ENCODE data around the gene RNF157.

The RNF157 gene

DNA sequence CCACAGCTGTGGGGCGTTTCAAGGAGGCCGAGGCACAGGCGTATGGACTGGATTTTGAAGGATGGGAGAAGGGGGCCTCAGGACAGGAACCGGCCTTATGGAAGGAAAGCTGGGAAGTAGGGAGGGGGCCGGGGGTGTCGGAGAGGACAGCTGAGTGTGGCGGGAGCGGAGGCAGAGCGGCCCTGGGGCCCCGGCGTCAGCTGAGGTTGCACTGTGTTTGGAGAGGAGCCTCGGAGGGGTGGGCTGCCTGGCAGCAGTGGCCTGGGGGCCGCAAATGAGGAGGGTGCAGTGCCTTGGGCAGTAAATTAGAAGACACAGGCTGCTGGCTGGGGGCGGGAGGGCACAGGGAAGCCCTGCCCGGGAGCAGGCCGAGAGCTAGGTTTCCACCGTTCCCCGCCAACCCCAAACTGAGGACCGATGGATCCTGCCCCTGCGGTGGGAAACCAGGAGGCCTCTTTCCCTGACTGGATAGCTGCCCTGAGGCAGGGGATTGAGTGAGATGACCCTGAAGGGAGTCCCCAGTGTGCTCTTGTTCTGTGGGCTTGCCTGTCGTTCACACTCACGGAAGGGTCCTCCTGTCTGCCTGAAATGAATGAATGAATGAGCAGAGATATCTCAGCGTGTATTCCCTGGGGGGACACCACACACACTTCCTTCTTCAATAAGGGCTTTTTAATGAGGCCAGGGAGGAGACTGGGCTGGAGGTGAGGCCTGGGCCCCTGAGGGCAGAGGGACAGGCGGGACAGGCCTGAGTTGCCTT lies 117.7 kb downstream of the RNF157 start:
- Histone ChIP-seq H3K27ac (replicated peaks) (no peak overlapping the region), H3K4me3 (replicated peaks; ENCODE audit: insufficient read depth, low read length) (no peak overlapping the region), H3K27me3 (ENCODE audit: insufficient read depth, poor library complexity, severe bottlenecking) (no peaks in the 10 kb centered on the region)
- TF ChIP-seq SPI1 (IDR thresholded peaks at IDR 0.05; ENCODE audit: borderline replicate concordance, low read depth) (no peak), GABPA (IDR thresholded peaks at IDR 0.05; ENCODE audit: low read depth) (no peak), POLR2AphosphoS5 (IDR thresholded peaks at IDR 0.05; ENCODE audit: low read depth) (no peak)
- TF ChIP-seq, protein P1, sequence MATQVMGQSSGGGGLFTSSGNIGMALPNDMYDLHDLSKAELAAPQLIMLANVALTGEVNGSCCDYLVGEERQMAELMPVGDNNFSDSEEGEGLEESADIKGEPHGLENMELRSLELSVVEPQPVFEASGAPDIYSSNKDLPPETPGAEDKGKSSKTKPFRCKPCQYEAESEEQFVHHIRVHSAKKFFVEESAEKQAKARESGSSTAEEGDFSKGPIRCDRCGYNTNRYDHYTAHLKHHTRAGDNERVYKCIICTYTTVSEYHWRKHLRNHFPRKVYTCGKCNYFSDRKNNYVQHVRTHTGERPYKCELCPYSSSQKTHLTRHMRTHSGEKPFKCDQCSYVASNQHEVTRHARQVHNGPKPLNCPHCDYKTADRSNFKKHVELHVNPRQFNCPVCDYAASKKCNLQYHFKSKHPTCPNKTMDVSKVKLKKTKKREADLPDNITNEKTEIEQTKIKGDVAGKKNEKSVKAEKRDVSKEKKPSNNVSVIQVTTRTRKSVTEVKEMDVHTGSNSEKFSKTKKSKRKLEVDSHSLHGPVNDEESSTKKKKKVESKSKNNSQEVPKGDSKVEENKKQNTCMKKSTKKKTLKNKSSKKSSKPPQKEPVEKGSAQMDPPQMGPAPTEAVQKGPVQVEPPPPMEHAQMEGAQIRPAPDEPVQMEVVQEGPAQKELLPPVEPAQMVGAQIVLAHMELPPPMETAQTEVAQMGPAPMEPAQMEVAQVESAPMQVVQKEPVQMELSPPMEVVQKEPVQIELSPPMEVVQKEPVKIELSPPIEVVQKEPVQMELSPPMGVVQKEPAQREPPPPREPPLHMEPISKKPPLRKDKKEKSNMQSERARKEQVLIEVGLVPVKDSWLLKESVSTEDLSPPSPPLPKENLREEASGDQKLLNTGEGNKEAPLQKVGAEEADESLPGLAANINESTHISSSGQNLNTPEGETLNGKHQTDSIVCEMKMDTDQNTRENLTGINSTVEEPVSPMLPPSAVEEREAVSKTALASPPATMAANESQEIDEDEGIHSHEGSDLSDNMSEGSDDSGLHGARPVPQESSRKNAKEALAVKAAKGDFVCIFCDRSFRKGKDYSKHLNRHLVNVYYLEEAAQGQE (IDR thresholded peaks at IDR 0.05; ENCODE audit: insufficient replicate concordance, low read depth), result no peak
- TF ChIP-seq, protein P2, sequence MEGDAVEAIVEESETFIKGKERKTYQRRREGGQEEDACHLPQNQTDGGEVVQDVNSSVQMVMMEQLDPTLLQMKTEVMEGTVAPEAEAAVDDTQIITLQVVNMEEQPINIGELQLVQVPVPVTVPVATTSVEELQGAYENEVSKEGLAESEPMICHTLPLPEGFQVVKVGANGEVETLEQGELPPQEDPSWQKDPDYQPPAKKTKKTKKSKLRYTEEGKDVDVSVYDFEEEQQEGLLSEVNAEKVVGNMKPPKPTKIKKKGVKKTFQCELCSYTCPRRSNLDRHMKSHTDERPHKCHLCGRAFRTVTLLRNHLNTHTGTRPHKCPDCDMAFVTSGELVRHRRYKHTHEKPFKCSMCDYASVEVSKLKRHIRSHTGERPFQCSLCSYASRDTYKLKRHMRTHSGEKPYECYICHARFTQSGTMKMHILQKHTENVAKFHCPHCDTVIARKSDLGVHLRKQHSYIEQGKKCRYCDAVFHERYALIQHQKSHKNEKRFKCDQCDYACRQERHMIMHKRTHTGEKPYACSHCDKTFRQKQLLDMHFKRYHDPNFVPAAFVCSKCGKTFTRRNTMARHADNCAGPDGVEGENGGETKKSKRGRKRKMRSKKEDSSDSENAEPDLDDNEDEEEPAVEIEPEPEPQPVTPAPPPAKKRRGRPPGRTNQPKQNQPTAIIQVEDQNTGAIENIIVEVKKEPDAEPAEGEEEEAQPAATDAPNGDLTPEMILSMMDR (IDR thresholded peaks at IDR 0.05; ENCODE audit: insufficient read depth, low read length), result no peak
- DNase-seq (ENCODE audit: low read depth in 1 of 2, low spot score in 1 of 2), result no peak

DNA sequence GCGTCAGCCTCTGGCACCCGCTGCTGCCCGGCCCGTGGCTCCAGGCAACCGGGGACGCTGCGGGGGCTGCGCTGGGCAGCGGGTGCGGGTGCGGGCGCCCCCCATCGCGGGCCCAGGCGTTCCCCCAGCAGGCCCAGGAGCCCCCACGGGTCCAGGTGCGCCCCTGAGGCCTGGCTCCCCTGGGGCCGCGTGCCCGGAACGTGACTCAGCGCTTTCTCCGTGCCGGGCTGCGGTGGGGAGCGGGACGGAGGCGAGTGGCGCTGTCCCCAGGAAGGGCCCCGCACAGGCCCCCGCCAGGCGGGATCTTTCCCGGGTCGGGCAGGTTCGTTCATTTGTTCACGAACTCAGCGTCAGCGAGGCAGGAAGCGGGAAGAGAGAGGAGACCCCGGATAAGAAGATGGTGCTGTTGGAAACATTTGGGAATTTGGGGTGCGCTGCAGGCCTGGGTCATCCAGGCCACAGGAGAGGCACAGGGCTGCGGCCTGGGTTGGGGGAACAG lies 118.3 kb downstream of the RNF157 start:
- H3K27ac ChIP-seq (replicated peaks), result no peak overlapping the region
- DNase-seq (ENCODE audit: low read depth in 1 of 2, low spot score in 1 of 2), result no peak
- no peaks in the 10 kb centered on the region for H3K27me3 ChIP-seq (ENCODE audit: insufficient read depth, poor library complexity, severe bottlenecking)
- TF ChIP-seq, protein P2 (IDR thresholded peaks at IDR 0.05; ENCODE audit: insufficient read depth, low read length), result no peak
- TF ChIP-seq, protein P1 (IDR thresholded peaks at IDR 0.05; ENCODE audit: insufficient replicate concordance, low read depth), result no peak
- TF ChIP-seq GABPA (IDR thresholded peaks at IDR 0.05; ENCODE audit: low read depth), result no peak
- TF ChIP-seq POLR2AphosphoS5 (IDR thresholded peaks at IDR 0.05; ENCODE audit: low read depth), result no peak
- no peak for TF ChIP-seq SPI1 (IDR thresholded peaks at IDR 0.05; ENCODE audit: borderline replicate concordance, low read depth)
- H3K4me3 ChIP-seq (replicated peaks; ENCODE audit: insufficient read depth, low read length), result peak overlapping the region; percentile 21; the same call in 1 of the 2 replicates

DNA sequence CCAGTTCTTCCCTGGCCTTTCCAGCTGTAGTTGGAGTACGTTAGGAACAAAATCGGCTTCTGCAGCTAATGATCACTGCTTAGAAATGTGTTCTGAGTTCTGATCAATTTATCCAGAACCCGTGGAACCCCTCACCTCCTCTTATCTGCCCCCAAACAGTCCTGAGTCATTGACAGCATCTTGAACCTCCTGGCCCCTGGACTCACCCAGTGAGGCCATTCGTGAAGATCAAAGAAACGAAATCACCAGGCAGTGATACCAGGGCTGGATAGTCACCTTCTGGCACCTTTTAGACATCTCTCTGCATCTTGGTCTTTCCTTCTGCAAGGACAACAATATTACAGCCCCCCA lies 119.7 kb downstream of the RNF157 start:
- Histone ChIP-seq H3K27me3 (ENCODE audit: insufficient read depth, poor library complexity, severe bottlenecking) (no peaks in the 10 kb centered on the region), H3K4me3 (replicated peaks; ENCODE audit: insufficient read depth, low read length) (no peak overlapping the region), H3K27ac (replicated peaks) (no peak overlapping the region)
- no peak for TF ChIP-seq POLR2AphosphoS5 (IDR thresholded peaks at IDR 0.05; ENCODE audit: low read depth)
- no peak for TF ChIP-seq SPI1 (IDR thresholded peaks at IDR 0.05; ENCODE audit: borderline replicate concordance, low read depth)
- TF ChIP-seq, protein P2 (IDR thresholded peaks at IDR 0.05; ENCODE audit: insufficient read depth, low read length), result no peak
- TF ChIP-seq, protein P1 (IDR thresholded peaks at IDR 0.05; ENCODE audit: insufficient replicate concordance, low read depth), result no peak
- no peak for DNase-seq (ENCODE audit: low read depth in 1 of 2, low spot score in 1 of 2)

All from HL-60 (cell line).